HG03575 (cell line): ENCODE data around the gene CREB5.

Experiments used
- ATAC-seq: cut with Tn5 transposase; IDR thresholded peaks from one replicate; pipeline ENCODE4 v1.9.1; 2021; ENCODE audit not compliant: unreplicated experiment, insufficient number of reproducible peaks, low FRiP score; ENCODE audit errors: extremely low read depth

CREB5 gene

DNA sequence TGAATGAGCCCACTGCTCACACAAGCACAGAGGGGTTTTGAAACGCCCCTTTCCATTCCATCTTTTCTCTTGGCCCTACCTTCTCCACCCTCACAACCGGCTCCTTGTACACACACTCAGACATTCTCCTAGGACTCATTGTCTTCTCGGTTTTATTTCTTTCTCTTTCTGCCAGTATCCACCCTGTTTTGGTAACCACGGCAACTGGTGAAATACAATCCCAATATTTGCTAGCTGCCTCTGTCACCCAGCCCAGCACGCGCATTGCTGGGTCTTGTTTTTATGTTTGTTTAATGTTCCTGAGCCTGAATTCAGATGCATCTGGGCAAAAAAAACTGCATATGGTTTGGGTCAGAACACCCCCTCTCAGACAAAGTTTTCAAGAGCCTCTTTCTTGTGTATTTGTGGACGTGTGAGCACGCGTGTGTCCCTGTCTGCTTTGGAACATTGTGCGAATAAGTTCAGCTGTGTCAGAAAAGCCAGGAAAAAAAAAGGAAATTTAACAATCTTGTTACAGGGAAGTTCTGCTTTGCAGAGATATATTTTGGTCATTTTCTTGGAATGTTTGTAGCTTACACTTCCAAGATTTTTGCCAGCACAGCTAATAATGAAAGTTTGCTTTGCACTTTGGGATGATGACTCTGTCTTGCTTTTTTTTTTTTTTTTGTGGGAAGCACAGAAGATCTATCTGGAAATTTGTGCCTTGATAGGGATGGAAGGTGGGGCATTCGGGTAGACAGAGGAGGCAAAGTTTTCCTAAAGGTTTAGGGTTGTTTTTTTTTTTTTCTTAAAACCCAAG lies 320.0 kb downstream of the CREB5 start:
- ATAC-seq, result no peak

DNA sequence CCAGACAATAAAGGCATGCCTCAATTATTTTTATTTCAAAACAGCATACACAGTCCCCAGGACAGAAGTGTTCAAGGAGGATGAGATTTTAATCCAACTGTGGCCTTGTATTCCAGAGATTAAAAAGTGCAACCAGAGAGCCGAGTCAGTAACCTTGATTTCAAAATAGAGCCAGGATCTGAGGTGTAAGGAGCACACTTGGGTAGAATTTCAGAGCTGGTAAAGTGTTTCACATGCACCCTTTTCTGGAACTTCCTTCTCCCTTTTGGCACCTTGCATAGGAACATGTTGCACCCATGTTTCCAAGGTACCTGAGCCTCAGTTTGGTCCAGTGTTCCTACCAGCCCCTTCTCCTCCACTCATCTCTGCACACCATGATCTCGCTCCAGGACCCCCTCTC lies 320.7 kb downstream of the CREB5 start:
- ATAC-seq, result no peak

DNA sequence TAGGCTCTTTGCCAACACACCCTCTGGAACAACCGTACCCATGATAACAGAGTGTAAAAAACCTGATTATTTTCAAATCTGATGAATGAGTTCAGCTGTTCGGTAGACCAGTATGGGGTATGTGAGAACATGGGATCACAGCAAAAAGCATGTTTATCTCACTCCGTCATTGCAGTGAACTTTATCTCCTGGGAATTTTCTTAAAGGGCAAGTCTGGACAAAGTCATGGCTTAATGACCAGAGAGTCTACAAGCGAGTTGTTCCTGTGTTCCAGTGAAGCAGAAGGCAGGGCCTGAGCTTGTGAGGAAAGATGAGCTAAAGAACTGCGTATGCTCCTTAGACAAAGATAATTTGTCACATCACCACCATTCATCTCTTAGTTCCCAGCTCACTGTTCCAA lies 326.1 kb downstream of the CREB5 start:
- no peak for ATAC-seq

DNA sequence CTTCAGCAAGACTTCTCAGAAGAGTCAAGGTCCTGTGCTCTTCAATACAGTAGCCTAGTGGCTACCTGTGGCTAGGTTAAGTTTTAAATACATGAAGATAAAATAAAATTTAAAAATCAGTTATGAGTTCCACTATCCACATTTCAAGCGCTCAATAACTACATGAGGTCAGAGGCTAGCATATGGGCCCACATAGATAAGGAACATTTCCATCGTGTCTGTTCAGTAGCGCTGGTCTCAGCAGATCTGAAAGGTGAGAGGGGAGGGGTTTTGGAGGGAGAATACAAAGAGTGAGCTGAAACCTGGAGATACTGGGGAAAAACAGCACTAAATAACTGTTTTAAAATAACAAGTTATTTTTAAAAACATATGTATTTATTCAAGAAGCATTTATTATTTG lies 326.8 kb downstream of the CREB5 start:
- ATAC-seq, result no peak

DNA sequence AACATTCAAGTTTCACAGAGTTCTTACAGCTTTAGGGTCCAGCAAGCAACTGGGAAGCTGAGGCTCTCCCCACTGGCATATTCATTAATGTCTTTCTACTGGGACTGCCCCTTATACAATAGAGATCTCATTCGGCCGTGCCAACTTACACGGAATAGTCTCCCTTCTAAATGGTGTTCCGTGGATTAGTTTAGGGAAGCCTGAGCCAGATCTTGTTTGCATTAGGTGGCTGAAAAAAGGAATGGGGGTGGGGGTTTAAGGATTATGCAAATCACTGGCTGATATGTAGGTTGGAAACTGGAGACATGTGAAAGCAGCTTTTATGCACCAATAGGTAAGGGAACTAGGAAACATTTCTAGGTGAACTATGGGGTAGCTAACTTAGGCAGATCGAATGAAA lies 327.5 kb downstream of the CREB5 start:
- no peak for ATAC-seq

DNA sequence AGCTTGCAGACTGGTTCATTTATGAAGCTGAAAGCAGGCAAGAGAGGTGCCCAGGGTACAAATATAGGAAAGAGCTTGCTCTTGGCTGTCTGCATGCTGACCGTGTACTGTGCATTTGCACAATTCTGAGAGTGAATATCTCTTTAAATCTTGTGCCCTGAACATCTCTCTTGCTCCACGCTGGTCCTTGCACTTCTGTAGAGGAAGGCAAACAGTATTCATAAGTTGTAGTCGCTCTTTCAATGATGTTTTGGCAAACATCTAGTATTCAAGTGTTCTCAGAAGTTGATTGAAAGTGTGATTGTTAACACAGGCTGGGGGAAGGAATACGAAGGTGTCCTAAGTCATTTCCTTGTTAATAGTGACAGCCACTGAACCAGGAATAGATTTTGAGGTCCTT lies 332.6 kb downstream of the CREB5 start:
- no peak for ATAC-seq

DNA sequence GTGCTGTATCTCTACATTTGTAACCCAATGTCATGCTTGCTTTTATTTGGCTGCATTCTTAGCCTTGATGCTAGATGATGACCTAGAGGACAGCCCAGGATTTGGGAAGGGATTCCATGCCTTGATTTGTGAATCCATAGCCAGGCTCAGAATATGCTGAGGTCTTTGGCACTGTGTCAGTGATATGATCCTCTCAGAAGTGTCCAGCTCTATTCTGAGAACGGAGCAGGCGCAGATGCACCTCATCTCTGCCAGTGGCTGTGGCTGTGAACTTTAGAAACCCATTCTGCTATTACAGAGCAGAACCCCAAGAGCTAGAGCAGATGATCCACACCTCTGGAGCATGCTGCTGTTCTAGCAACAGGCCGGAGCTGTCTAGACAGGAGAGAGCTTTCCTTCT lies 333.0 kb downstream of the CREB5 start:
- ATAC-seq, result no peak

DNA sequence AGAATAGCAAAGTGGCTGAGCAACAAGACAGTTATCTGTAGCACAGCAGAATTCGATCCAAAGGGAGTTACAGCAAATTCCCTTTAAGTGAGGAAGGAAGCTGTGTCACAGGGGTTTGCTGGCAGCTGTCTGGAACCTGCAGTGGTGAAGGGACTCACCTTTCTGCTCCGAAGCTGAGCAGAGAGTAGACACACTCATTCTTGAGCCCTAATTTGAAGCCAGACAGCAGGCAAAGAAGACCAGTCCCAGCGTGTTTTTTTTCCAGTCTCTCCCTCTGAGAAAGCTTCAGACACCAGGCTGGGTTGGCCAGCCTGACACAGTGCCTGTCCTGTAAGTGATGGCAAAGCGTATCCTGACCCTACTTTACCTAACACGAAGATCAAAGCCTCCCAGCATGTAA lies 335.1 kb downstream of the CREB5 start:
- ATAC-seq, result no peak

DNA sequence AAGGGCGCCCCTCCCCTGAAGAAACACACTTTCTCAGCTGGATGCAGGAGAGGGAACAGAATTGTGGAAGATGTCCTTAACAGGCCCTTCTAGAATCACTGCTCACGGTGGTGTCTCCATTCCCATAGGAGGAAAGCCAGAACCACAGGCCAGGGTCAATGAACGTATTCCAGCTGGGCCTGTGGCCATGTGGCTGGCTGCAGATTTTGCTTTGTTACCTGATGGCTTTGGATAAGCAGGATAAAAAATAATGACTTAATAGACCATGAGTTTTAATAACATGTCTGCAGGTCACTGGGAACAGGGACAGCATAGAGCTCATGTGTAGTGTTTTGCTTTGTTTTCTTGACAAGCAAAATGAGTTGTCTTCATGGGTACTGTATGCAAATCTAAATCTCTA lies 335.5 kb downstream of the CREB5 start:
- ATAC-seq, result no peak

DNA sequence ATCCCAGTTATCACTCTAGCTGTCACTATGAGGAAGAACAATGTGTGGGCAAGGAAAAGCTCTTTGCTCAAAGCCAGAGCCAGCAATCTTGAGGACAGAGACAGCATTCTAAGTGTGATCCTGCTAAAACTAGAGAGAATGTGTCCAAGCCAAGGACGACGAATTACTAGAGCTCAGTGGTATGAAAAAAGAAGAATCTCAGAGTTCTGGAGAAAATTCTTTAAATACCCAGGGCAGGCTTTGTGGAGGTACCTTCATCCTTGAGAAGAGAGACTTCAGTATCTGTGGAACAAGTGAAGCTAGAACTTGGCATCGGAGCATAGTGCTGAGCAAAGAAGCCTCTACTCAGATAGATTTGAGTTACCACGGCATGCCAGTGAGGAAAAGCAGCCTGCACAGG lies 336.0 kb downstream of the CREB5 start:
- no peak for ATAC-seq

DNA sequence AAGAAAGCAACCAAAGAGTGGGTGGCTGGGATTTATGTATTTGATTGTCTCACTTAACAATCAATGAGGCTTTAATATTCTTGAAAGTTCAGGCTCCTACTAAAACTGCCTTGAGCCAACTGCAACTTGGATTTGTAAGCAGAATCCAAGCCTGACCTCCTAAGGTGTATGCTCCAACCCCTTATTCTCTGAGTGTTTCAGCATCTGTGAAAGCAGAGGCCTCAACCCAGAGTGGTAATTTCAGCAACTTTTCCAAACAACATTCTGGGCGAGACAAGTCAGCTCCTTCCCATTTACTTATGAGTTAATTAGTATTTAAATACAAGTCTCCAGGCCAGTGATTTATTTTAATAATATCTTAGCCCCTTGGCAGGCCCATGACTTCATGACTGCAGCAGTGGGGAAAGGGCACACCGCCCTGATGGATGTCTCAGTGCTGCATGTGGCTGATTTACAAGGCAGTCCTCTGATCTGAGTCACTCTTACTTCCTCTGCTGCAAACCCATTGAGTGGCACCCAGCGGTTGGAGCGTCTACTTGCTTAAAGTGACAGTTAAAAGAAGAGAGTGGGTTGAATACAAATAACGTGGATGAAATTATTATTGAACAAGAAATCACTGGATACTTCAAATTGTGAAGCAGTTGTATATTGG lies 336.7 kb downstream of the CREB5 start:
- ATAC-seq, result no peak

DNA sequence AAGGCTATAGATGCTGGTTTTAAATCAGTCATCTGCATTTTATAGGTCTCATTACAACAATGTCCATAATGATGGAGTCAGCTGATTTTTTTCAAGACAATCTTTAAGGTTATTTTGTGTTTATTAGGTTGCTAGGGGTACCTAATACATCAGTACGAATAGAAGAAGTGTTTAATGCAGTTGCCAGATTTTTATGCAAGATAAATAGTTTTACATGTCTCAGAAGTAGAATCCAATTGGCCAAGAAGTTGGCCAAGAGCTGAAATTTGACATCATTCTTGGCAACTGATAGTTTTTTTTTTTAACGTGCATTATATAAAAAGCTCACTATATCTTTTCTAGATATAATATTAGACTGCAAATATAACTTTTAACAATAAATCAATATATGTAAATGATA lies 337.3 kb downstream of the CREB5 start:
- no peak for ATAC-seq

DNA sequence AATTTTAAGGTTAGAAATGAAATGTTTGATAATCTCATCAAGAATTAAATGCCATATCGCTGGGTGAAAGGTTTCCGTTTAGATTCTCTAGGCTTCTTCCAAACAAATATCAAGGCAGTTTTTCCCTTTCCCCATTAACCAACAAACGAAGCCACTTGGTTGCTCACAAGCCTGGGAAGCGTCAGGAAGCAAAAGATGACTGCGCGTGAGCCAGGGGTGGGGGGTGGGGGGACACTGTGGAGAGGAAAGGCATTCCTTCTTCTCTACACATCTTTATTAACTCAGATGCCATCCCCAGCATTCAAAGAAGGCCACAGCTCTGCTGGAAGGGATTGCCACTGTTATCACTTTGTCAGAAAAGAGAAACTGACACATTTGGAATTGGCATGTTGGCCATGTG lies 338.7 kb downstream of the CREB5 start:
- no peak for ATAC-seq

DNA sequence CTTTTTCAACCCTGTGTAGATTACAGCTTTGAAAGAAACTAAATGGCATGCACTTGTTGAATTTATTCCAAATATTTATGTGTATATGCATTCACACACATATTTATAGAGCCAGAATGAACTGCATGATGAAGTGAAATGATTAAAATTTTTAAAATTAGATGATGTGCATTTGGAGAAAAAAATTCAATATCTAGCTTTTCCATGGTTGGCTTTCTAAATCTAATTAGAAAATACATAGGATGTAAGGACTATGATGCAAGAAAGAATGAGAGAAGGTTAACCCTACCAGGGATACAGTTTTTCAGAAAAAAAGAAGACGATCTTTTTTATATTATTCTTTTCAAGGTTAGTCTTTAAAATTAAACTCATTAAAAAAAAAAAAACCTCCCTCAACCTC lies 341.3 kb downstream of the CREB5 start:
- ATAC-seq, result no peak

DNA sequence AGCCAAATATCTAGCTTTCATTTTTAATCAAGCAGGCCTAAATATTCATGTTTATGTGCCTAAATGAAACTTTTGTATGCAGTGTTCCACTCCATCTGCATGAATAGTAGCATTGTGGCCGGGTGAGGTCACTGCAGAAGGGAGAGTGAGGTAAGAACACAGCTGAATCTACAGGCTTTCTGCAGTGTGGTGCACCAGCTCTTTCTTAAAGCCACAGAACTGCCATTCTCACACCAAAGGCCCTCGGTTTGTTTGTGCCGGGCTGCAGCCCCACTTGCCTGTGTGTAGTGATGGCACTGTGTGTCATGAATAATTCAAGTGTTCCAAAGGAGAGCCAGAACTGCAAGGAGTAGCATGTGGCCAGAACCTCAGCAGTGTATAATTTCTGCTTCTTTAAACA lies 341.7 kb downstream of the CREB5 start:
- no peak for ATAC-seq

DNA sequence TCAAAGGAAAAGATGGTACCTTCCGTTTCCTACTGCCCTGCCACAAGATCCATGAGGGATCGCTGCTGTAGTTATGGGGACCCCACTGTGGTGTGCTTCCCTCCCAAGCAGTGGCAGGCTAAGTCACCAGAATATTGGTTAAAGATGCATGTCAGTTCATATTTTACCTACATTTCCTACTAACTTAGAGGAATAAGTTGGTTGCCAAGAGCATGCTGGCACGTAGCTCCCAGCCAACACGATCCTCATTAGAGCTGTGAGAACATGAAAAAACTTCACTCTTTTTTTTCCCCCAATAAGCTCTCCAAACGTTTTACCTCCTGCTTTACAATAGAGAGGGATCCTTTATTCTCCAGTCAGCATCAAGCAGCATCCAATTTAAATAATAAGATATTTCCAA lies 342.1 kb downstream of the CREB5 start:
- ATAC-seq, result no peak

DNA sequence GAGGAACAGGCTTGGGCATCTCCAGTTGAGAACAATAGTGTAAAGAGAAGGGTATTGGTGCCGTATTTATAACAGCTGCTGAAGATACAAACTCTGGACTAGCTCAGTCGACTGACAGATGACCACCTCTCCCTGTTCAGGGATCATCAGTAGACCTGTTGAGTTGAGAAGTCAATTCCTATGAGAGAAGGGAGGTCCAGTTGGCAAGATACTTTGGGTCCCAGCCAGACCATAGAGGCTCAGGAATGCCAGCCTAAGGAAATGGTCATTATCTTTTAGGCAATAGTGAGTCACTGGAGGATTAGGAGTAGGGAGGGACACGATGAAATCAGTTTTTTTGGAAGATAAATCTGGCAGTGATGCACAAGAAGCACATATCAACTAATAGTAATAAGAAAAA lies 342.9 kb downstream of the CREB5 start:
- no peak for ATAC-seq

DNA sequence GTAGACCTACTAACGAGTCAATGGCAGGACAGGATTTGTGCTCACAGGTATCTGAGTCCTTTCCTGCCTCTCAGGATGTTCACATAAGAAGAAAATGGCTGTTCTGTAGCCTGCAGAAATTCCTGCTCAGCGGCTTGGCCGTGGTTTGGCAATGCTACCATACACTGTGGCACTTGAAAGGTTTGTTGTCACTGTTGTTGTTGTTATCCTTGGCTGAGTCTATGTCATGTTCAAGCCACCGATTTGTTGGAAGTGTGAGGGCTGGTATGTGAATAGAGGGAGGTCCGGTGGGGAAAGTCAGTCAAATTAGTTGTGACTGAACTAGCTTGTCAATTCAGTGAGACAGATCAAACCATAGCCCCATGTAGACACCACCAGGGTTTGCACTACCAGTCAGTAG lies 345.9 kb downstream of the CREB5 start:
- no peak for ATAC-seq

DNA sequence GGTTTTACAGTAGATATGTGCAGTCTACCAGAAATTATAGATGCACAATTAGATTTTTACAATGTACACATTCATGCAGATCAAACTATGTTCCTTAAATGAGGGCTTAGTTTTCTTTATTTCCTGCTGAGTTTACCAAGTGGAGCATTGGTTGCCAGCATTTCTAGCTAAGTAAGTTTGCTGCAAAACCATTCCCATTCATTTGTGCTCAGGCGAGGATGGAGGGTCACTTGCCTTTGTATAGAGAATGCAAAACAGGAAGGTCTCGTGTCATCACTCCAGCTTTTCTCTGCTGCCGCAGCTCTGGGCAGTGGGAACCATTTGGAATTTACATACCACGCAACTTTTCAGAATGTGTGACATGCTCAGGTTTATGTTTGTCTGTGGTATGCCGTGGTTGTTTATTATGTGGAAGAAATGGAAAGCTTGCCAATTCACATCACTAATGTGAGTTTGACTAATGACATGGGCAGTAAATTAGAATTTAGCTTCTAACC lies 347.2 kb downstream of the CREB5 start:
- ATAC-seq, result no peak

DNA sequence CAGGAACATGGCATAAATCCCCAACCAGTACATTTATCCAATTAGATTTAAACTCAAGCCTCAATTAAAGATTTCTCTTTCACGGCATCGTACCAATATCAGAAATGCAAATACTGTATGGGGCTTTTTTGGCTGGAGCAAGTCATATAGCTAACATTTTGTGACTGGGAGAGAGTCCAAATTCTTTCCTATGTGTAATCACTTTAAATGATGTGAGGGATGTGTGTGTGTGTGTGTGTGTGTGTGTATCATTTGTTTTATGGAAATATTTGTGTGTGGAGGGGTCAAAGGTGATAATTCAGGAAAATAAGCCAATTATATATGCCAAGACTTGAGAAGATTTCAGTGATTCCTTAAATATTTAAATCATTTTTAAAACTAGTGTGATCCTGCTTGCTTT lies 349.2 kb downstream of the CREB5 start:
- ATAC-seq, result no peak

DNA sequence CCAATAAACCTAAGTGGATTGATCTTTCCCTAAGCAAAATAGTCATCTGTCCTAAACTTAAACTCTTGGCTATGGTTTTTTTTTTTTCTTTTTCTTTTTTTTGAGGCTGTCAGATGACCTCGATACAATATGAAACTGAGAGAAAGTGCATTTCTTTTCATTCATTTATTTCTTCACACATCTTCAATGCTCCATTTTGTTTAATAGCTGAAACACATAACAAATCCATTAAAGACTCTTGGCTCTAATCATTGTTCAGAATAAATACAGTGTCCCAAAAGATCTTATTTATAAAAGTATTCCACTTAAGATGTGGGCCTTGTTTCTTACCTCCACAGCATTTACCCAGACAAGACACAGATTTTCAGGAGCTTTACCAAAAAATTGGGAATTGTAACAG lies 350.3 kb downstream of the CREB5 start:
- ATAC-seq, result no peak
